HG02870 (cell line): Measurements from ENCODE around the gene SOX30.
A peak's percentile ranks its signal among the peaks of the same experiment; 100 is the strongest.

Source experiments
- ATAC-seq: cut with Tn5 transposase; IDR thresholded peaks from one replicate; pipeline ENCODE4 v1.9.1; 2021; ENCODE audit warnings: mild to moderate bottlenecking, moderate library complexity; ENCODE audit not compliant: unreplicated experiment

SOX30 gene

GRCh38 chr5:157665467-157666070 is 13.3 kb upstream of the SOX30 start:
- no peak for ATAC-seq

DNA sequence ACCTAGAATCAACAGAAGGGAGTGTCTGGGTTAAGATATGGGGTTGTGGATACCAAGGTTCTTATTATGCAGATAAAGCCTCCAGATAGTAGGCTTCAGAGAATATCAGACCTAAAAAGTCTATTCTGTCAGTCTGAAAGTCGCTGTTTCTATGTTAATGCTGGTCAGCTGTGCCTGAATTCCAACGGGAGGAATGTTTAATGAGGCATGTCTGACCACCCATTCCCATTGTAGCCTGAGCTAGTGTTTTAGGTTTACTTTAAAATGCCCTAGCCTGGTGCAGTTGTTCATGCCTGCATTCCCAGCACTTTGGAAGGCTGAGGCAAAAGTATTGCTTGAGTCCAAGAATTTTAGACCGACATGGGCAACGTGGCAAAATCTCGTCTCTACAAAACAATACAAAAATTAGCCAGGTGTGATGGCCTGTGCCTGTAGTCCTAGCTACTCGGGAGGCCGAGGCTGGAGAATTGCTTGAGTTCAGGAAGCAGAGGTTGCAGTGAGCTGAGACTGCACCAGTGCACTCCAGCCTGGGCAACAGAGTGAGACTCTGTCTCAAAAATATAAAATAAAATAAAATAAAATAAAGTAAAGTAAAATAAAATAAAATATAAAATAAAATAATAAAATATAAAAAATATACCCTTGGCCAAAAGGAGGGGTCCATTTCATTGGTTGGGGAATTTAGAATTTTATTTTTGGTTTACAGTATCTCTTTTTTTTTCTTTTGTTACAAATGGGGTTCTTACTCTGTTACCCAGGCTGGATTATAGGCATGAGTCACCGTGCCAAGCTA is 7.8 kb upstream of the SOX30 start:
- ATAC-seq: no peak

DNA sequence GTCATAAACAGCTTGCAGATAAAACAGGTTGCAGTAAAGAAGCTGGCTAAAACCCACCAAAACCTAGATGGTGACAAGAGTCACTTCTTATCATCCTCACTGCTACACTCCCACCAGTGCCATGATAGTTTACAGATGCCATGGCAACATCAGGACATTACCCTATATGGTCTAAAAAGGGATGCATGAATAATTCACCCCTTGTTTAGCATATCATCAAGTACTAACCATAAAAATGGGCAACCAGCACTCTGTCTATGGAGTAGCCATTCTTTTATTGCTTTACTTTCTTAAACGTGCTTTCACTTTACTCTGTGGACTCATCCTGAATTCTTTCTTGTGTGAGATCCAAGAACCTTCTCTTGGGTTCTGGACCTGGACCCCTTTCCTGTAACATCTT is 6.7 kb upstream of the SOX30 start:
- no peak for ATAC-seq

GRCh38 chr5:157657516-157657915 is 5.3 kb upstream of the SOX30 start:
- no peak for ATAC-seq

- ATAC-seq: peak; percentile 90
Observed at GRCh38 chr5:157651623-157652376, 438 bp downstream of the SOX30 start.

DNA sequence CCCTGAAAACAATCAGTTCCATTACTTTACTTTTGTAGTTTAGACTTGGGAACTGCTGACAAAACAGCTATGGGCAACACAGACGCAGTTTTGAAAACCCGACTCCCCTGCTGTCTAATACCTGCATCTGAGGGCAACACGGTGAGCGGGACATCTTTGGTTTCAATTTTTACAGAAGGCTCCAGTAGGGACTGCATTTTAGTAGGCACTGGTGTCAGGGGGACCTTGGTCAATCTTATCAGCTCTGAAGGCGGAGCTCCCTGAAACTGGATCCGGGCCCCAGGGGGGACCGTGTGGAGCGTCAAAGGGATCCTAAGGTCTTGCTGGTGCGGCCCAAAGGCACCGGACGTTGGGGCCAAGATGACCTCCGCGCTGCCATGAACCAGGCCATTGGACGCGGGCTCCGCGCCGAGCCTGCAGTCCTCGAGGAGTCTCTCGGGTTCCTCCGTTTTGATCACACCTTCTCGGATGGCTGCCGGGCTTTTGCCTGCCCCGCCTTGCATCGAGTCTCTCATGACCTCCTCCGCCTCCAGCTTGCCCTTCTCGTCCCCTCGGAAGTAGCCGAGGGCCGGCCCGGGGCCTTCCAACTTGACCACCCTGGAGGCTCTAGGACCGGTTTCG is 1.1 kb downstream of the SOX30 start:
- ATAC-seq: no peak

DNA sequence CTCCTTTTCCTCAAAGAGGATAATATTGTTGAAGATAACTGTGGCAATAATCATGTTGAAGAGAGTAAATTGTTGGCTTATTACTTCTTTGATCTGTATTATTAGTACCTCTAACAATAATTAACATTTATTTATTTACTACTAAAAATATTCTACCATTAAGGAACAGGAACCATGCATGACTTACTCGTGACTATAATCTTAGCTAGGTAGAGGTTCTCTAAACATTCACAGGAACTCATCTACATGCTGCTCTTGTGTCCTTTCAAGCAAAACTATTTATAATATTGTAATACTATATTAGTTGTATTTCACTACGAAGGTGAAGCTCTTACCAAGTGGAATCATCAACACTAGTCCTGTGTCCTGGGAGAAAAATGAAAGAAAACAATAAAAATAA is 3.1 kb downstream of the SOX30 start:
- ATAC-seq: no peak

DNA sequence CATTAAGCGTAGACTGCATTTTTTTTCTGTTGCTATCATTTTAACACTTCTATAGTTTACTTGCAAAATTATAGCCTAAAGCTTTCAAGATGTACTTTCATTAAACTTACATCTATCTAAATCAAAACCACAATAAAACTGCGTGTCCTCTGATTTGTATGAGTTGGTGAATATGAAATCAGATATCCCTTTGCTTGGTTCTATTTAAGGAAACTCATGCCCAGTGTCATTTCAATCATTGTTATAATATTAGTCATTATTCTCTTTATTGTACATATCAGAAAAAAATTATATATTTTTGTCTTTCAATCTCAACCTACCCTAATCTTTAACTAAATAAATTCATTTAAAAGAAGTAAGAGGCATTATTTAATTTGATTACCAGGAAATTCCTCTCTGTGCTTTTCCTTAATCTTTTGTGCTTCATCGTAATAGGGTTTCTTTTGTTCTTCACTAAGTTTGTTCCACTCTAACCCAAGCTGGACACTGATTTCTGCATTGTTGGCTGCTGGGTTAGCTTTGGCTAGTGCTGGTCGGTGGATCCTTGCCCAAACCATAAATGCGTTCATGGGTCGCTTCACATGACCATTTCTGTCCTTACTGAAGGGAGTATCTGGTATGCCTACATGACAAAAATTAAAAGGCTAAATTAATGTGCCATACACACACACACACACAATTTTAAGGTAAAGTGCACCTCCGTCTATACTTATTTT is 3.8 kb downstream of the SOX30 start:
- no peak for ATAC-seq

DNA sequence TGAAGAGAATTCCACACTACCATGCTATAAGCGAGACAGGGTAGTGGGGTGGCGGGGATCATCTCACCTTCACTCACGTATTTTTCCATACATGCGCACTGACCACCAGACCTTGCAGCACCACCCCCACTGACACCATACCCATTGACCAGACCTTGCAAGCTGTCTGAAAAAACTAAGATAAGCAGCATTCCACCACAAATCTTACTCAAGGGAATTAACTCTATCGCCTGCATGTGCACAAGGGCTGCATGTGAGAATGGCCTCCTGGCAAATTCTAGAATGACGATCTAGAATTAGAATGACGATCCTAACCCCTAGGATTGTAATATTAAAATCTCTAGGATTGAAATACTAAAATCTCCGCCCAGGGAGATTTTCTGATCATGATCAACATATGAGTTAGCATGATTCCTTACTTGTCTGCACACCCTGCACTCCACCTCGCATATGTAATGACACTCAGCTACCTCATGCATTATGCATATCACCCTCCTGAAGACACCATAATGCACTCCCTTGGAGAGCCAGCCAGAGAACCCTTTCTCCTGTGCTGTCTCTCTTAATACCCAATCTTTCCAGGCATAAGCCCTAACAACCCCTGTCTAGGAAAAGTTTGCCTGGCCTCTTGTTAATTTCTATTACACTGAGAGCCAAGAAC is 11.7 kb downstream of the SOX30 start:
- ATAC-seq: no peak

DNA sequence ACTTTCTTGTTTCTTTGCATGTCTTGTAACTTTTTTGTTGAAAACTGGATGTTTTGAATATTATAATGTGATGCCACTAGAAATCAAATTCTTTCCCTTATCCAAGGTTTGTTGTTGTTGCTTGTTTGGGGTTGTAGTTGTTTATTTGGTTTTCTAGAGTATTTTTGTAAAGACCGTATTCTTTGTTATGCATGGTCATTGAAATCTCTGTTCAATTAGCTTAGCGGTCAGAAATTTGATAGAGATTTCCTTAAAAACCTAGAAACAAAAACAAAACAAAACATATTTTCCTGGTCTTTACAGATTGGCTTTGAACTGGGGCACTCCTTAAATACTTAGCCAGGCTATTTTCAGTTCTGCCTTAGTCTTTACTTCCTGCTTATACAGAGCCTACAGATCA is 21.9 kb downstream of the SOX30 start:
- no peak for ATAC-seq

DNA sequence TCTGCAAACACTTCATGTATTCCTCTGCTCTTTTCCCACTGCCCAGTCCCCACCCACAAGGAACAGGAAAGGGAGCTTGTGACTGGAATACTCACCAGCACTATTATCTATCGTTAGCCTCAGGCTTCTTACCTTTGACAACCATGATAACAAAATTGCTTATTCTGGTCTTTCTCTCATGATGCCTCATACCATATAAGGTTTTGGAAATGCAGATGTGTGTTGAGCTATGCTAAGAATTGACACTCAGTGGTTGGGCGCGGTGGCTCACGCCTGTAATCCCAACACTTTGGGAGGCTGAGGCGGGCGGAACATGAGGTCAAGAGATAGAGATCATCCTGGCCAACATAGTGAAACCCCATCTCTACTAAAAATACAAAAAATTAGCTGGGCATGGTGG is 25.4 kb downstream of the SOX30 start:
- no peak for ATAC-seq

DNA sequence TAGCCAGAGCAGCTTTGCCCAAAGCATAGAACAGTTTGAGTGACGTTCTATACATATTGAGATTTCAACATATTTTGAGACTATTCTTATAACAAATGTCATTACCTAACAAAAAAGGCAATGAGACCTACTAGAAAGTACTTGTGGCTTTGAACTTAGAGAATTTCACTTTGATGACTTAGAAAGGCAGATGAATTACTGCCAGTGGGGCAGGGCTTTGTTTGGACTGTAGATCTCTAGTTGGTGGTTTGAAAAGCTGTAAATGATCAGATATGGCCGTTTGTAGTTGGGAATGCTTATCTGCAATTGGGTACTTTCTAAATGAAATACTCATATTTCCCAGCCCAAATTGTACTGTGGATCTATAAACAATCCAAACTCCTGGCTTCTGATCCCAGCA is 28.1 kb downstream of the SOX30 start:
- ATAC-seq: no peak

- ATAC-seq: no peak
Observed at GRCh38 chr5:157620776-157621175, 31.5 kb downstream of the SOX30 start.

DNA sequence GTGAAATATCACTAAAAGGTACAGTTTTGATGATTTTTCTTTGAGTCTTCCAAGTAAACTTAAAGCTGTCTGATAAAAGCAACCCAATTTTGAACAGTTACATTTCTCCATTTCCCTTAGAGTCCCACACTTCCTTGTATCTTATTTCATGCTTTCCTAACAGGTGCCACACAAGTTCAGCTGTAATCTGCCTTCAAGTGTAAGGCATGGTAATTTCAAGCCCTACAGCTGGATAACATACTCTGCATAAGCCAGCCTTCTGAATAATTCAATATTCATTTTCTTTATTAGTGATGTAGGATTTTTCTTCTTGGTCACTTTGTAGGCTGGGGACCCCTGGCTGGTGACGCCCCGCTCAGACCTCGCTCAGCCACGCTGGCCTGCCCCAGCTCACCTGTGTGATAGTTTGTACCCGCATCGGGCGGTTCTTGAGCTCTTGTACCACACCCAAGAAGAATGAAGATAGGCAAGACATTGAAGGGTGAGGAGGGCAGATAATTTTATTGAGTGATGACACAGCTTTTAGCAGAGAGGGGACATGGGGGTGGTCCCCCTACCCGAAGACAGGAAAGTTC is 34.0 kb downstream of the SOX30 start:
- ATAC-seq: no peak

DNA sequence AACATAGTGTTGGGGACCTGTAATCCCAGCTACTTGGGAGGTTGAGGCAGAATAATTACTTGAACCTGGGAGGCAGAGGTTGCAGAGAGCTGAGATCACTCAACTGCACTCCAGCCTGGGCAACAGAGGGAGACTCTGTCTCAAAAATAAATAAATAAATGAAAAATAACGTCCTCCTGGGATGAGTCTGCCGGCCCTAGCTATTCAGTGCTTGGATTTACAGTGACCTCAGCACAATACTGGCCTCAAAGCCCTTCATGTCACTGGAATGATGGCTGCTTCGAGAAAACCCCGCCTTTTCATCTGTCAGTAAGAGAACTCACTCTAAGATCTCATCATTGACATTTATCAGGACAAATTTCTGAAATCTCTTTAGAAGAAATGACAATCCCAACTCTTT is 35.5 kb downstream of the SOX30 start:
- ATAC-seq: no peak

DNA sequence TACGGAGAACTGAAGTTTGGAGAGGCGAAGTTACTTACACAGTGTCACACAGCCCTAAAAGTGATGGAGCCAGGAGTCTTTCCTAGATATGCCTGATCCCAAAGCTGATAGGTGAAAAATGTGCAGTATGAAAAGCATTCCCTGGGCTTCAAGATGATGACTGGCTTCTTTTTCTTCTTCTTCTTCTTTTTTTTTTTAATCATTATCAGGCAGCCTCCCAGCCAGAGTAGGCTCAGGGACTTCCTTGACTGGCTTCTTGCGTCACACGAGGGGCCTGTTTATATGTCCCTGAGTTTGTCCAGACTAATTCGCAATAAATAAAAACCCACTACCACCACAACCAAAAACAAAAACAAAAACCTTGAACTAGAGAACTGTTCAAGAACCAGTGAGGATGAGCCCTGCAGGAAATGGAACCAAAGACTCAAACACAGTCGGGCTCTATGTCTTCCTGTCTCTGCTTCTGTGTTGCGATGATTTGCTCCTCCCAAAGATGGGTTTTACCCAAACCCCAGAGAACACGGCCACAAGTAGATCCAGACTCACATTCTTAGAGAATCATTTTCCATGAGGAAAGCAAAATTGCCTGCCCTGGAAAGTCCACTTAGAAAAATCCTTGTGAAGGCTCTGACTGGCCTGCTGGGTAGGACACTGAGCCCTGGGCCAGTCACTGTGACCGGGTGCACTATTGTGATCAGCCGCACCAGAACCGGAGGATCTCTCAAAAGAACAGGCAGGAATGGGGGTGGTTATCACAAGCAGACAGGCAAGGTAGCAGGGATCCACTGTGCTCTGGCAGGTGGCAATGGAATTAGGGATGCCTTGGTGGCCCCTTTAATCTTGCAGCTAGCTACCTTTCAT is 38.6 kb downstream of the SOX30 start:
- ATAC-seq: no peak

GRCh38 chr5:157612581-157612980 is 39.7 kb downstream of the SOX30 start:
- ATAC-seq: no peak

GRCh38 chr5:157611571-157612476 is 40.4 kb downstream of the SOX30 start:
- ATAC-seq: peak; percentile 84
